ENCODE results near the gene PODXL.
"Not testable (repeated sequence)": the region's sequence is repeated elsewhere in the genome, so short reads cannot be mapped to it uniquely, and the experiment has no call there.

PODXL gene

GRCh38 chr7:131489196-131489595 lies 67.2 kb downstream of the PODXL start:
- no peak for DNase-seq

- no peak for DNase-seq
Measured at GRCh38 chr7:131488361-131488760, 68.1 kb downstream of the PODXL start.

GRCh38 chr7:131487217-131487616 lies 69.2 kb downstream of the PODXL start:
- no peak for DNase-seq

- no peak for DNase-seq
Measured at GRCh38 chr7:131486346-131486745, 70.1 kb downstream of the PODXL start.

- DNase-seq: no peak
Measured at GRCh38 chr7:131483586-131483985, 72.8 kb downstream of the PODXL start.

- no peak for DNase-seq
Measured at GRCh38 chr7:131482800-131483199, 73.6 kb downstream of the PODXL start.

DNA sequence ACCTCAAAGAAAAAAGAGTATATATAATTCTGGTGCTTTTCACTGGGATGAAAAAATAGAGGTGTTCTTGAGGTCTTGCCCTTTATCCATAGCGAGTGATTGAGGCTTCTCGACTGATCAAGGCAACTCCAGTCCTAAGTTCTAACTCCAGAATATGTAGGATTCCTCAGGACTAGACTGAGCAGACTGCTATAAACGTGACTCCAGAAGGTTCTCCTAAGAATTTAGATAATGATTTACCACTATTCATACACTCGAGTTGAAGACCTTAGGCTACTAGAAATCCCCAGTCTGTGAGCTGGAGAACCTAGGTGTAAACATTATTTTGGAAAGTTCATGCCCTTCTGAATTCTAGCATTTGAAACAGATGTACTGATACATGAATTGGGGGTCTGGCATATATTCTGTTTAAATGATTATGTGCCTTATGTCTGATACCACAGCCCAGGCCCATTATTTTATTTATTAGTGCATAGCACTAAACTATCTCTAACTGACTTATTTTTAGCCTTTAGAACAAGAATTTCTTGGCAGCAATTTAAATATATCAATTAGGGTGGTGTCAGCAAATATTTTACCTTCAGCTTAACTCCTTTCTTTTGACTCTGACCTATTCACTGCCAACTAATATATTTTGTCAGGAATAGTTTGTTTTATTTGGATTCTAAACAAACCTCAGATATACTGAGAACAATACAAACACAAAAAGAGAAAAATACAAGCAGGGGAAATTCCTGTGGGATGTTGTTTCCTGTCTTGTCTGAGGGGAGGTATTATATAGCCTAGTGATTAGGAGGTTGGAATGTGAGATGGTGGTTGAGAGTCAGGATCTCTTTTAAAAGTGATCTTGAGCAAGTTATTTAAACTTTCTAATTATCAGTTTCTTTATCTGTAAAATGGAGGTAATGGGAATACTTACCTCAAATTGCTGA lies 75.8 kb downstream of the PODXL start:
- no peak for DNase-seq

DNA sequence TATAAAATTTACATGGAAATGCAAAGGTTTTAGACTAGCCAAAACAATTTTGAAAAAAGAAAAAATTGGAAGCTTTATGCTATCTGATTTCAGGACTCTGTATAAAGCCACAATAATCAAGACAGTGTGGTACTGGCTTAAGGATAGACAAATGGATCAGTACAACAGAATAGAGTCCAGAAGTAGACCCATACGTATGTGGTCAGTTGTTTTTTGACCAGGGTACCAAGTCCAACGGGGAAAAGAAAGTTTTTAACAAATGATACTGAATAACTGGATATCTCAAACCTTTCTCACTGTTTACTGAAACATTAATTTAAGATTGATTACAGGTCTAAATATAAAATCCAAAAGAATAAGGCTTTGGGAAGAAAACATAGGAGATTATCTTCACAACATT lies 79.7 kb downstream of the PODXL start:
- no peak for DNase-seq

- no peak for DNase-seq
Measured at GRCh38 chr7:131471250-131472004, 85.0 kb downstream of the PODXL start.

DNA sequence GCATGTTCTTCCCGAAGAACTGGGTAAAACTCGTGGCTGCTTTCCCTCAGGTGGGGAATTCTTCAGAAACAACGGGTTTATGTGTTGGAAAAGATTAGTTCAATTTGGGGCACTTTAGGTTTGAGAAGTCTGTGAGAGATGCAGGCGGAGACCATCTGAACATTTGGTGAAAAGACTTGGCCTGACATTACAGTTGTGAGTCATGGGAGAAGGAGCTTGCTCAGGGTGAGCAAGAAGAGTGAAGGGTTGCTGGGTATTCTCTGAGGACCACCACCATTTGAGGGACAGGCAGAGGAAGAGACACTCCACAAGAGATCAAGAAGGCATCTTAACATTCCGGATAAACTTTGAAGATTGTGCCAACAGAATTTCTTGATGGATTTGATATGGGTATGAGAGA lies 88.6 kb downstream of the PODXL start:
- DNase-seq: no peak

DNA sequence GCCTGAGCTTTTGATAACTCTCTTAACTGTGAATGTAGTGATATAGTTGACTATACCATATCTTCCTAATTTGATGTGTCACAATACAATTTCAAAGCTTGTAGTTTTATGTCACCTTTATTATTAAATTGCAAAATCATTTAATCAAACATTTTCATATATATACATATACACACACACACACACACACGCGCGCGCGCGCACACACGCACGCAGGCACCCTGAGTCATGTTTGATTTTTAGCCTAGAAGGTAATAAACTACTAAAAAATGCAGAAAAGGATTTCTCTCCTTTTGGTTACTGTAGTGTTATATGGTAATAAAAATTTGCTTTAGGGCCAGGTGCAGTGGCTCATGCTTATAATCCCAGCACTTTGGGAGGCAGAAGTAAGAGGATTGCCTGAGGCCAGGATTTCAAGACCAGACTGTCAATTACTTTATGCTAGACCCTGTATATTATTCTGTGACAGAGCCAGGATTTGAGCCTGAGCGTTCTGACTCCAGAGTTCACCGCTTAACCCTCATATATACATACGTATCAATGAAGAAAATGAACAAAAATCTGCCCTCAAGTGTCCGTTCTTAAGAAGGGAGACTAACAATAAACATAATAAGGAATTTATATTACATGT lies 89.6 kb downstream of the PODXL start:
- no peak for DNase-seq

- DNase-seq: not testable (repeated sequence)
Measured at GRCh38 chr7:131462715-131463114, 93.7 kb downstream of the PODXL start.

DNA sequence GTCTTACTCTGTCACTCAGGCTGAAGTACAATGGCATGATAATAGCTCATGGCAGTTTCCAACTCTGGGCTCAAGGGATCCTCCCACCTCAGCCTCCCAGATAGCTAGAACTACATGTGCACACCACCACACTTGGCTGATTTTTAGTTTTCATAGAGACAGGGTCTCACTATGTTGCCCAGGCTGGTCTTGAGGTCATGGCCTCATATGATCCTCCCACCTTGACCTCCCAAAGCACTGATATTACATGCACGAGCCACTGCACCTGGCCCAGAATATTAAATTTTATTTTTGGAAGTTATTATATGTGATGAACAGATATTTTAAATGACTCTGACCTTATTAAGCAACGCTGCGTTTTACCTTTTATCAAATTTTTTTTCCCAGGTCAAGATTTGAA lies 94.4 kb downstream of the PODXL start:
- DNase-seq: no peak

GRCh38 chr7:131459256-131459655 lies 97.2 kb downstream of the PODXL start:
- DNase-seq: no peak

DNA sequence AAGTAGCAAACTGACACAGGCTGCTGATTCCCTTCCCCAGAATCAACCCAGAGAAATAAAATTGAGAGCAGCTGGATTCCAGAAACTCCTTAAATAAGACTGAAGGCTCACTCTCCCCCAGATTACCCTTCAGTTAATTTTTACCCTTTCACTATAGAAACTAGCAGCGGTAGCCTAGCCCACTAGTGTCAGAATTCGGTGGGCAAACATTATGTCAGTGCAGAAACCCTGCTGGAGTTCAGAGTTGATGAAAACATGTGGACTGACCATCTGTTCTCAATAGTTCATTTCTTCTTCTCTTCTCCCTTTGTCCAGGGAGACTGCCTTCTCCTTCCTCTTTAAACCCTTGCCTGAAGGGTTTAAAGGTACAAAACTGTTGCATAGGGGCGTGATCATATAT lies 100.1 kb downstream of the PODXL start:
- no peak for DNase-seq

DNA sequence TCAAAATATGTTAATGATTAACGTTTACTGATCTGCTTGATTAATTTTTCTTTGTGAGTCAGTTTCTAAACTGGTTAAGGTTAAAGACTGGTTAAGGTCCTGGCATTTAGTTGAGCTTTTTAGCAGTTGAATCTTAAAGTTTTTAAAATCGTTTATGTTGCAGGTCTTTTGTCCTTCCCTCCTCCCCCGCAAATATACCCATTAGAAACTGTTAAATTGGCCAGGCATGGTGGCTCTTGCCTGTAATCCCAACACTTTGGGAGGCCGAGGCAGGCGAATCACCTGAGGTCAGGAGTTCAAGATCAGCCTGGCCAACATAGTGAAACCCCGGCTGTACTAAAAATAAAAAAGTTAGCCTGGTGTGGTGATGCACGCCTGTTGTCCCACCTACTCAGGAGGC lies 100.9 kb downstream of the PODXL start:
- no peak for DNase-seq

DNA sequence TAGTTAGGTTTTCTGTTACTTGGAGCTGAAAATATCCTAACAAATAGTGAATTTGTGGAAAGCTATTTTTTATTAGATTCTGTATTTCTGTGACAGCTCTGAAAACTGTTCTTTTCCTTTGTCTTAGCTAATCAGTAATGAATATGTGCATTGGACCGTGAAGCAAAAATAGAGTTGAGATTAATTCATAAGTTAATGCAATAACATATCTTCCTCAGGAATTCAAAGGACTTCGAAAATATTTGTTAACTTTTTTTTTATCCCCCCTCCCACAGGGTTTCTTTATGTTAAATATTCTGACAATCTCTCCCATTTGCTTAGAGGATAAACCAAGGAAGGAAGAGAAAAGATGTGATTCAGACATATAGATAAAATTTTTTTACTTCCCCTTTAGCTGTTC lies 101.4 kb downstream of the PODXL start:
- no peak for DNase-seq

- DNase-seq: no peak
Measured at GRCh38 chr7:131454498-131454897, 101.9 kb downstream of the PODXL start.

Data from NCI-H510A (cell line).